ENCODE results near the gene FER.

FER gene

DNA sequence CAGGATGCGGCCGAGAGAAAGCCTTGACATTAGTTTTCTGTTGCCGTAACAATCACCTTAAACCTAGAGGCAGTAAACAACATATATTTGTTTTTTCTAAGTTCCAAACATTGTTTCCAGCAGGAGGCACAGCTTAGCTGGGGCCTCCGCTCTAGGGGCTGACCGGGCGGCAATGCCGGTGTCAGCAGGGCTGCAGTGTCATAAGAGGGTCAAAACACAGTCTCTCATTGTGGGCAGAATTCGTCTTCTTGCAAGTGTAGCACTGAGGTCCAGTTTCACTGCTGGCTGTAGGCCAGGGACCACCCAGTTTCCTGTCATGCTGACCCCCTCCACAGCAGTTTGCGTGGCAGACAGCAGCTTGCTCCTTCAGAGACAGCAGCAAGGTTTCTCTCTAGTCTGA lies 475.8 kb downstream of the FER start:
- Histone ChIP-seq H3K4me3 (ENCODE audit: low read depth, low read length, poor library complexity, severe bottlenecking) (no peak overlapping the region), H3F3A (ENCODE audit: insufficient read depth, low read length) (no peaks in the 10 kb centered on the region), H2AFZ (ENCODE audit: low read length) (no peak overlapping the region), H3K36me3 (ENCODE audit: insufficient read depth, low read length) (no peaks in the 10 kb centered on the region), H3K27me3 (ENCODE audit: insufficient read depth, low read length) (no peaks in the 10 kb centered on the region), H3K27ac (ENCODE audit: low read depth, low read length, poor library complexity, severe bottlenecking) (no peak overlapping the region), H3K79me2 (ENCODE audit: insufficient read depth, low read length) (no peaks in the 10 kb centered on the region), H3K9me2 (ENCODE audit: low read depth, low read length) (no peaks in the 10 kb centered on the region), H3K4me2 (ENCODE audit: low read length) (no peak overlapping the region), H3K9ac (ENCODE audit: low read length) (no peak overlapping the region), H3K9me3 (ENCODE audit: low read length) (no peaks in the 10 kb centered on the region), H4K20me1 (ENCODE audit: insufficient read depth, low read length) (no peaks in the 10 kb centered on the region), H3K4me1 (ENCODE audit: insufficient read depth, low read length, severe bottlenecking) (no peaks in the 10 kb centered on the region)
- no peak for TF ChIP-seq CTCF (IDR thresholded peaks at IDR 0.05; ENCODE audit: low read length)

DNA sequence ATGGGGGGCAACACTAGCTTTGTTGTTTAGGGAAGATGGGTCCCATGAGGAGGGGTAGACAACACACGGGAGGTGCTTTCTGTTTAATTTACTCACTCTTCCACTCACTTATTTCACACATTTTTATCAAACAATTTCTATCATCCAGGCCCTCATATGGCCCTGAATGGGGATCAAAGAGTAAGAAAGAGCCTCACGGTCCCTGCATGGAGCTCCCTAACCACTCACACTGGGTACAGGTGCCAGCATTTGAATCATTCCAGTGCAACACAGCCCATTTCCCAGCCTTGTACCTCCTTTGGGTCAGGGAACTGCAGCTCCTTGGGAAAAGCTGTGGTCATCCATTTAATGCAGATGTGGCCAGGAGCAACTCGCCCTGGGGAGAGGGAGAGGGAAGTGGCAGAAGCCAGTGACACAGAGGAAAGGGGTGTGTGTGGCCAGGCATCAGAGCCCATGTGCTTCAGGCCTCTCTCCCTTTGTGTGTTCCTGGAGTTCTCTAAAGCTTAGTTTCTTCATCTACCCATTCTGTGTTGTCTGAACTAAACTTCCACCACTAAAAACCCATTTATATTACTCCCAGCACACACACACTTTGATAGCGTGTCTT lies 476.7 kb downstream of the FER start:
- H3K79me2 ChIP-seq (ENCODE audit: insufficient read depth, low read length) = no peaks in the 10 kb centered on the region
- H3K4me3 ChIP-seq (ENCODE audit: low read depth, low read length, poor library complexity, severe bottlenecking) = no peak overlapping the region
- no peaks in the 10 kb centered on the region for H3K9me3 ChIP-seq (ENCODE audit: low read length)
- H3K27ac ChIP-seq (ENCODE audit: low read depth, low read length, poor library complexity, severe bottlenecking) = no peak overlapping the region
- no peak overlapping the region for H2AFZ ChIP-seq (ENCODE audit: low read length)
- H3K27me3 ChIP-seq (ENCODE audit: insufficient read depth, low read length) = no peaks in the 10 kb centered on the region
- H3K9me2 ChIP-seq (ENCODE audit: low read depth, low read length) = no peaks in the 10 kb centered on the region
- H3F3A ChIP-seq (ENCODE audit: insufficient read depth, low read length) = no peaks in the 10 kb centered on the region
- H3K4me2 ChIP-seq (ENCODE audit: low read length) = no peak overlapping the region
- no peaks in the 10 kb centered on the region for H3K4me1 ChIP-seq (ENCODE audit: insufficient read depth, low read length, severe bottlenecking)
- H4K20me1 ChIP-seq (ENCODE audit: insufficient read depth, low read length) = no peaks in the 10 kb centered on the region
- H3K9ac ChIP-seq (ENCODE audit: low read length) = no peak overlapping the region
- H3K36me3 ChIP-seq (ENCODE audit: insufficient read depth, low read length) = no peaks in the 10 kb centered on the region
- TF ChIP-seq CTCF (IDR thresholded peaks at IDR 0.05; ENCODE audit: low read length) = no peak
- no peak for TF ChIP-seq EZH2 (IDR thresholded peaks at IDR 0.05; ENCODE audit: borderline replicate concordance, low read length)

- no peak overlapping the region for H3K27ac ChIP-seq (ENCODE audit: low read depth, low read length, poor library complexity, severe bottlenecking)
- no peaks in the 10 kb centered on the region for H3K9me3 ChIP-seq (ENCODE audit: low read length)
- H3K4me1 ChIP-seq (ENCODE audit: insufficient read depth, low read length, severe bottlenecking) = no peaks in the 10 kb centered on the region
- H3K9me2 ChIP-seq (ENCODE audit: low read depth, low read length) = no peaks in the 10 kb centered on the region
- H3K9ac ChIP-seq (ENCODE audit: low read length) = no peak overlapping the region
- H3K36me3 ChIP-seq (ENCODE audit: insufficient read depth, low read length) = no peaks in the 10 kb centered on the region
- no peaks in the 10 kb centered on the region for H4K20me1 ChIP-seq (ENCODE audit: insufficient read depth, low read length)
- H3K4me3 ChIP-seq (ENCODE audit: low read depth, low read length, poor library complexity, severe bottlenecking) = no peak overlapping the region
- no peaks in the 10 kb centered on the region for H3F3A ChIP-seq (ENCODE audit: insufficient read depth, low read length)
- no peaks in the 10 kb centered on the region for H3K79me2 ChIP-seq (ENCODE audit: insufficient read depth, low read length)
- no peak overlapping the region for H3K4me2 ChIP-seq (ENCODE audit: low read length)
- H2AFZ ChIP-seq (ENCODE audit: low read length) = no peak overlapping the region
- H3K27me3 ChIP-seq (ENCODE audit: insufficient read depth, low read length) = no peaks in the 10 kb centered on the region
- TF ChIP-seq CTCF (IDR thresholded peaks at IDR 0.05; ENCODE audit: low read length) = no peak
- no peak for TF ChIP-seq EZH2 (IDR thresholded peaks at IDR 0.05; ENCODE audit: borderline replicate concordance, low read length)
Measured at GRCh38 chr5:109225716-109226625, 478.3 kb downstream of the FER start.
